ENCODE data around the gene SYCE1.
"Not testable (repeated sequence)": the region's sequence is repeated elsewhere in the genome, so short reads cannot be mapped to it uniquely, and the experiment has no call there.

Gene SYCE1, protein sequence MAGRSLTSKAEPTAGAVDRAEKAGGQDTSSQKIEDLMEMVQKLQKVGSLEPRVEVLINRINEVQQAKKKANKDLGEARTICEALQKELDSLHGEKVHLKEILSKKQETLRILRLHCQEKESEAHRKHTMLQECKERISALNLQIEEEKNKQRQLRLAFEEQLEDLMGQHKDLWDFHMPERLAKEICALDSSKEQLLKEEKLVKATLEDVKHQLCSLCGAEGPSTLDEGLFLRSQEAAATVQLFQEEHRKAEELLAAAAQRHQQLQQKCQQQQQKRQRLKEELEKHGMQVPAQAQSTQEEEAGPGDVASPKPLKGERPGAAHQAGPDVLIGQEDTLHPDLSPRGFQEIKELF

DNA sequence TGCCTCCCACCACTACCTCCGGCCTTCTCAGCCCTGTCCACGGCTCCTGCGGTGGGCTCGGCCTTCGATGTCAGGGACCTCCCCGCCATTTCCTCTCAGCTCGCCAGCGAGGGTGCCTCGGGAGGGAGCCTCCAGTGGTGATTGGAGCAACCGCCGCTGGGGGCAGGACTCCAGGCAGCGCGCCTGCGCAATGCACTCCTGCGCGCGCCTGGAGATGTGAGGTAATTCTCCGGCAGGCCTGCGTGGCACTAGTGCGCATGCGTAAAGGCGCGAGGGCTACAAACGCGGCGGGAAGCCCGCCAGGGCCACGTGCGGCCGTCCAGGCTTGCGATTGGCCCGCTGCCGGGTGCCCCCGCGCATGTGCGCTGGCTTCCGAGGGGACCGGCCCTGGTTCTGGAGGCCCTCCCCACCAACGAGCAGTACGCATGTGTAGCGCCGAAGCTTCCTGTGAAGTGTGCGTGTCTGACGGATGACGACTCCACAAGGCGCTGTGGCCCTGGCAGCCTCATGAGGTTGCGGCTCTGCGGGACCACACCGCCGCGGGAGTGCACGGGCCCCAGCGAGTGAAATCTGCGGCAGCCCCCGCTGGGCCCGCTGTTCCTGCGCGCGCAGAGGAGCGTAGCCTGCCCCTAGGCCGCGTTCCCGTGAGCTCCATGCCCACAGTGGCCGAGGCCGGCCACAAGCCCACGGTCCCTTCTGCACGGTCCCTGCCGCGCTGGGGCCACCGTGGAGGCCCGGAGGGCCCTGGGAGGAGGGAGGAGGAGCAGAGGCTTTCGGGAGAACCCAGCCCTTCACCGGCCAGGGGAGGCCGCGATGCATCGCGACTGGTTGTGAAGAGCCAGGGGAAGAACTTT is at the start of gene SYCE1:
TSS of gene SYCE1 (minus strand) at position 143 of the 854 bp plus-strand sequence. CDS start at position 89, 54 bp downstream.
- no peak for DNase-seq (ENCODE audit: low read depth)

DNA sequence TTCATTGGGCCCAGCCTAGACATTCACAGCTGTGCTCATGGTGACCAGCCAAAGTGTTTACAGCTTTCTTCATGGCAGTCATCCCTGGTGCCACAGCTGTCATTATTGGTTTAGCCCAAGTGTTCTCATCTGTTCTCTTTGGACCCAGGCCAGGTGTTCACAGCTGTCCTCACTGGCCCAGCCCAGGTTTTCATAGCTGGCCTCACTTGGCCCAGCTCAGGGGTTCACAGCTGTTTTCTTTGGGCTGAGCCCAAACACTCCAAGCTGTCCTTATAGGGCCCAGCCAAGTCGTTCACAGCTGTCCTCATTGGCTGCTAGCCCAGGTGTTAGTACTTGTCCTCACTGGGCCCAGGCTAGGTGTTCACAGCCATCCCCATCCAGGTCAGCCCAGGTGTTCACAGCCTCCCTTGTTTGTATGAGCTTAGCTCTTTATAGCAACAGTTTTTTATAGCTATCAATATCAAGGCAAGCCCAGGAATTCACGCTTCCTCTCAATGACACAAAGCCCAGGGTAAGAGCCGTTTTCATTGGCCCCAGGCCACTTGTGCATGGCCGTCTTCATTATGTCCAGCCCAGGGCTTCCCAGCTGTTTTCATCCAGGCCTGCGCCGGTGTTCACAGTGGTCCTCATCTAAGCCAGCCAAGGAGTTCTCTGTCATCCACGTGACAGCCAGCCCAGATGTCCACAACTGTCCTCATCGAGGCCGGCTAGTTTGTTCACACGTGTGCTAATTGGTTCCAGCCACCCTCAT is 49.6 kb upstream of the SYCE1 start:
- DNase-seq (ENCODE audit: low read depth) = no peak

DNA sequence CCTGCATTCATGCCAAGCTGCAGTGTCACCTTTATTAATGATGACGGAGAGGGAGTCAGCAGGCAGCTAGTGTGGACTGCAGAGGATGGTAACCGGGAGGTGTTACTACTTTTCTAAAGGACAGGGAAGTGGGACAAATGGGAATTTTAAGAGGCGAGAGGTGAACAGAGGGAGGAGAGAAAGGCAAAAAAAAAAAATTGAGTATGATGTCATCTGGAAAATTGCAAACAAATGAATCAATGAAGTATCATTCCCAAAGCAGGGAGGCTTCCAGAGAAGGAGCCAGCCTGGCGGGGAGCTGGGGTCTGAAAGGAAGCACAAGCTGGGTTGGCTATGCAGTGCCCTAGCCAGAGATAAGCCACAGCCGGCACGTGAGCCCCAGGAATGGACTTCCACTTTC is 48.3 kb upstream of the SYCE1 start:
- no peak for DNase-seq (ENCODE audit: low read depth)

DNA sequence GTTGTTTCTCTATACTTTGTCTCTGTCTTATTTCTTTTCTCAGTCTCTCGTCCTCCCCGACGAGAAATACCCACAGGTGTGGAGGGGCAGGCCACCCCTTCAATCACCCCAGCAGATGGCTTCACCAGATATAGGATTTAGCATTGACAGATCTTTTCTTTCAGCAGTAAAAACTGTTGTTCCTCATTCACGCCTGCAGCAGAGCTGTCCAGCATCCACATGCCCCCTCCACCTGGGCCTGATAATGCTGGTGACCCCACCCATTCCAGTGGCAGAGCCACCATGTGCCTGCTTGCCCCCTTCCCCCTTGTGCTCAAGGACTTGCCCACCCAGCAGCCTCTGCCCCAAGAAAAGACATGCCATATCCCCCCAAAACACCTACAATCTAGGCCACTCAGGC is 45.7 kb upstream of the SYCE1 start:
- DNase-seq (ENCODE audit: low read depth) = no peak

DNA sequence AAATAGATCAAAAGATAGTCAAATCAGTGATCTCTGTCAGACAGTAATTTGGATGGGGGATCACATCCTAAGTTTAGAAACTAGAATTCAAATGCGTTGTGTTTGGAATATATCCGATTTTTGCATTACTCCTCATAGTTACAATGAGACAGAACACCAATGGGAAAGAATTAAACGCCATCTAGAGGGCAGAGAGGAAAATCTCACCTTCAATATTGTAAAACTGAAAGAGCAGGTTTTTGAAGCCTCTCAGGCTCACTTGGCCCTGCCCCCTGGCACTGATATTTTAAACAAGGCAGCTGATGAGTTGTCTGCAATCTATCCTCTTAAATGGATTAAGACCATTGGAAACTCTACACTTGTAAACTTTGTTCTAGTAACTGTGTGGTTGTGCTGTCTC is 43.5 kb upstream of the SYCE1 start:
- no peak for DNase-seq (ENCODE audit: low read depth)

DNA sequence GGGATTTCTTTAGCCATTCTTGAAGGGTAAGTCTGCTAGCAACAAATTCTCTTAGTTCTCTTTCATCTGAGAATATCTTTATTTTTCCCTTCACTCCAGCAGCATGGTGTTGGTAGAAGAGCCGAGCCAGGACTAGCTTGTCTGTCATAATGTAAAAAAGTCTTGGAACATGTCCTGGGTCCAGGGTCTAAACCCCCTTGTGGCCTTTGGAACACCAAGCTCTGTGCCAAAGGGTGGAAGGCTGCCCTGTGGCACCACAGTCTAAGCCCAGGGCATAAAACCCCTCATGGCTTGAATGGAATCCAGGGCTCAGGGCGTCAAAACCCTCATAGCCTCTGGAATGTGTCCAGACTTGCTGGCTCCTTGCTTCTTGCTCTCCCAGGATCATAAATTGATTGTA is 38.1 kb upstream of the SYCE1 start:
- not testable (repeated sequence) for DNase-seq (ENCODE audit: low read depth)

DNA sequence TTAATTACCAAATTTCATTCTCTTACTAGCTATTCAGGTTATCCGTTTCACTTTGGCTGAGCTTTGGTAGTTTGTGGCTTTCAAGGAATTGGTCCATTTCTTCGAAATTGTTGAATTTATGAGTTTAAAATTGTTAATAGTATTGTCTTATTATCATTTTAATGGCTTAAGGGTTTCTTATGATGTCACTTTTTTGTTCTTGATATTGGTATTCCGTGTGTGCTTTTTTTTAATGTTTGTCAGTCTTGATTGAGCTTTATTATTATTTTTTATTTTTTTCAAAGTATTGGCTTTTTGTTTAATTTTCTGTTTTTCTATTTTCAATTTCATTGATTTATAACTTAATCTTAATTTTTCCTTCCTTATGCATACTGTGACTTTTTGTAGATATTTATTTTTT is 35.3 kb upstream of the SYCE1 start:
- DNase-seq (ENCODE audit: low read depth) = no peak

DNA sequence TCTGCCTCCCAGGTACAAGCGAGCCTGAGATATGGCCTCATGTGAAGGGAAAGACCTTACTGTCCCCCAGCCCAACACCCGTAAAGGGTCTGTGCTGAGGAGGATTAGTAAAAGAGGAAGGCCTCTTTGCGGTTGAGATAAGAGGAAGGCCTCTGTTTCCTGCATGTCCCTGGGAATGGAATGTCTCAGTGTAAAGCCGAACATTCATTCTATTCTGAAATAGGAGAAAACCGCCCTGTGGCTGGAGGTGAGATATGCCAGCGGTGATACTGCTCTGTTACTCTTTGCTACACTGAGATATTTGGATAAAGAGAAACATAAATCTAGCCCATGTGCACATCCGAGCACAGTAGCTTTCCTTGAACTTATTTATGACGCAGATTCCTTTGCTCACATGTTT is 34.5 kb upstream of the SYCE1 start:
- DNase-seq (ENCODE audit: low read depth) = not testable (repeated sequence)

DNA sequence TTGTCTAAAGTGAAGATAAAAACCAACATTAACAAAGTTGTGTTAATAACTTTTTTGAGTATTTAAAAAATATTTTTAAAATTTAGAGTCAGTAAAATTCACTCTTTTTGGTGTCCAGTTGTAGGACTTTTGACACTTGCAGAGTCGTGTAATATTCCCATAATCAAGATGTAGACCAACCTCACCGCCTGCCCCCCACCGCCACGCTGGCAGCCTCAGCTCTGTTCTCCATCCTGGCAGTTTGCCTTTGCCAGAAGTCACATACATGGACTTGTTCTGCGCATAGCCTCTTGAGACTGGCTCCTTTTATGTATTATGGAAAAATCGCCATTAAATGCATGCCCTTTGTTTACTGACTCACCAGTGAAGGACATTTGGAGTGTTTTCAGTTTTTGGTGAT is 27.3 kb upstream of the SYCE1 start:
- DNase-seq (ENCODE audit: low read depth) = no peak

DNA sequence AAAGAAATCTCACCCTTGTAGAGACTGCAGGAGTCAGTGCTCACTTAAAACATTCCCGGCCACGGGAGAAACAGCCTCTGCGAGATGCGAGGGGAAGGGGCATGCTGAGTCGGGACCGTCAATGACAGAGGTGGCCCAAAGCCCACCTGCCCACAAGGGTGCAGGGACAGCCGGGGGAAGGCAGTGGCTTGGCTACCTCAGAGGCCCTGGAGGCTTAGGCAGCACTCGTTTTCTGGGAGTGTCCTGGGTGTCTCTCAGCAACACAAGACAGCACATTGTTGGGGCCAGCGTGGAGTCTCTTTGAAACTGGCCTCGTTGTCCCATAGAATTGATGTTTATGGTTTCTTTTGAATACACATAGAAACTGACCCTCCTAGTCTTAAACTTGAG is 25.6 kb upstream of the SYCE1 start:
- DNase-seq (ENCODE audit: low read depth) = no peak

DNA sequence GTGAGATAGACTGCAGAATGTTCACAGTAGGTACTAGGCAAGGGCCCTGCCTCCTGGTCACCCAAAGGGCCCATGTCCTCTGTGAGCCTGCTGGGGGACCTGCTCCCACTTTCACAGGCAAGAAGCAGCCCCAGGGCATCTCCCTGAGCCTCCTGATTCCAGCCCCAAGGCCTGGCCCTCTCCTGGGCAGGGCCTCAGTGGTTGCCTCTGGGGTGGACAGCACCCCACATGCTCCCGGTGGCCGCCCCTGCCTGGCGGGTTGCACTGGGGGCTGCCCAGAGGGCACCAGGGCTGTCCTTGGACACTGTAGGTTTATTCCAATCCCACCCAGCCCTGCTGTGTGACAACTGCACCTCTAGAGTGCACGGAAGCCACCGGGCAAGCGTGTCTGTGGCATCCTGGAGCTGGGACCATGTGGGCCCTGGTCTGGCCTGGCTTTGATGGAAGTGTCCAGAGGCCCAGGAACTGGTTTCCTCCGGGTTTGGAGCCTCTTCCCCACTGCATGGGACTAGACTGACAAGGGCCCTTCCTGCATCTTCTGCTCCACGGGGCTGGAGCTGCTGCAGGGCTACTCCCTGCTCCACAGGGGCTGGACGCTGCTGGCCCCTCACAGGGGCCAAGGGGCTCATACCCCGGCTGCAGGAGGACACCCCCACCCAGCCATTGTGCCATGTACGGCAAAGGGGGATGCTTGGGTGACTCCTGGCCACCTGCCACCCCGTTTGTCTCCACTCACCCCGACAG is 25.0 kb upstream of the SYCE1 start:
- no peak for DNase-seq (ENCODE audit: low read depth)

DNA sequence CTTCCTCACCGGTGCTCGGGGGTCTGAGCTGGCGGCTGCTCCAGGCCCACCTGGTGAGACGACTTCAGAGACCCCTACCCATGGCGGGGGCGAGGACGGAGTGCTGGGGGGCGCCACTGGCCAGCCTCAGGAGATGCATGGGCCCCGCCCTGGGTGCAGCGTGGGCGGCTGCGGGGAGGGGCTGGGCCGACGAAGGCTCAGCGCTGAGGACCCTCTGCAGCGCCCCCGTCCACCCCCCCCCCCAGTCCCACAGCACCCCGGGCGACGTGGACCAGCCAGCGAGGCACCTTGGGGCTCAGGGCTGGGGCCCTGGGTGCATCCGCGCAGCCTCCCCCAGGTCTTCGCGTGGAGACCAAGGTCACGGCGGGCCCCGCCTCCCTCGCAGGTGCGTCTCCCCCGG is 11.7 kb upstream of the SYCE1 start:
- DNase-seq (ENCODE audit: low read depth) = not testable (repeated sequence)

DNA sequence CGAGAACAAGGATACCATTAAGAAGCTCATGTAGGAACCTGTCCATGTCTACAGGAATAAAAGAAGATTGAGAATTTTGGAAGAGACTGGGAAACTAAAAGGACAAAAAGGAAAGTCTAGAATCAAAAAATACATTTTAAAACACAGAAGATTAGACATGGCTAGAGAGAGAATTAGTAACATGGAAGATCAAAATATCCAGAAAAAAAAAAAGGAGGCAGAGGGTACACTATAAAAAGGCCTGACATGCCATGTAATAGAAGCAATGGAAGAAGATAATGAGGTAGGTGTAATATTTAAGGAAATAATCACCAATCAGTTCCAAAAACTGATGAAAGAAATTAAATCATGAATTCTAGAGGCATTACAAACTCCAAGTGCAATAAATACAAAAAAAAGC is 8.1 kb upstream of the SYCE1 start:
- DNase-seq (ENCODE audit: low read depth) = not testable (repeated sequence)

DNA sequence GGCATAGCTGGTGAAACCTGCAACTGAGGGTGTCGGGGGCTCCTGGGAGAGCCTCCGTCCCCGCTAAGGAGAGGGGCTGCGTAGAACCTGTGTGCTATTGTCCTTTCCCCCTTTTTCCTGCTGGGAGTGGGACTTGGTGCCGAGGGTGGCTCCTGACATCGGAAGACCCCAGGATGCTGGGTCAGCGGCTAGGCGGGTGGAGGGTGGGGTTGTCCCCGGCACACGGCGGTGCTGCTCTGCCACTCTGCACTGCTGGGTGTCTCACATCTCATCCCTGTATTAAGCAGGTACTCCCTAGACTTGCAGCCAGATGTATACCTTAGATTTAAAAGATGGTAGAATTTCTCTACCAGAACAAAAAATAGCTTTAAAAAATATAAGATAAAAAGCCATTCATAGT is 6.7 kb upstream of the SYCE1 start:
- not testable (repeated sequence) for DNase-seq (ENCODE audit: low read depth)

DNA sequence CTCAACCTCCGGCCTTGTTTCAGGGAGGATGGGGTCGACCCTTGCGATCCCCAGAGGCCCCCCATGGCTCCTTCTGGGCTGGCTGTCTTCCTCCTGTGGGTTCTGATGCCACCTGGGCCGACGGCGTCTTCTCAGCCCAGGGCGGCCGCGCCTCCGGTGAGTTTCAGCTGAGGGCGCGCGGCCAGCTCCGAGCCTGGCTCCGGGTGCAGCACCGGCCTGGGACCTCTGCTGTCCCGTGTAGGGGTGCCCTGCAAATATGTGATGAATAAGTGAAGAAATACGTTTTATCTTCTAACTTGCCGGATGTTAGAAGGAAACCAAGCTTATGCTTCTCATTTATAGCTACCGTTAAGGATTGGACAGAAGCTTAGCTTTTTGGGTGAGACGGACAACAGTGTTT is 4.4 kb upstream of the SYCE1 start:
- DNase-seq (ENCODE audit: low read depth) = not testable (repeated sequence)

DNA sequence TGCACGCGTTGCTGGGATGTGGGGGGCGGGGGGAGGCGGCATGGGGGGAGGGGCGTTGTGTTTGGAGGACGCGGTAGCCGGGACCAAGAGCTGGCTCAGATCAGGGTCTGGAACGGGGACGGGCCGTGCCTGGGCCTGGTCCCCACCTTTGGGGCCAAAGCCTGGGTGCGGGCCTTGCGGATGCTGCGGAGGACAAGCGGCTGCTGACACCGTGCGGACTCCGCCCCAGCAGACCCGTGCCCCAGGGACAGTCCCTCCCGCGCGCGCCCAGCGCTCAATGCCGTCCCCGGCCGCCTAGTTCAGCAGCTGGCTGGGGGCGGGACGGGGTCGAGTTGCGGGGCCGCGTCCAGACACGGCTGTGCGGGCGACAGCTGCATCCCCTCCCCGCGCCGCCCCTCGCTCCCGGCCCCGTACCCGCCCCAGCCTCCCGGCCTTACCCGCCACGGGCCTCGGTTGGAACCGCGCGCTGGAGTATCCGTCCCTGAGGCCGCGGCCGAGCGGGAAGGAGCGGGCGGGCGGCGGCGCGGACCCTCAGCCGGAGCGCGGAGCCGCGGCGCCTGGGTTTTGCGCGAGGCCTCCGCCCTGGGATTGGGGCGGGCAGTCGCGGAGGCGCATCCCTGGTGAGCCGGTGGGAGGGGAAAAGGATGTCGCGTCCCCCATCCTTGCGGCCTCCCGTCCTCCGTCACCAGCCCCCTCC is 3.6 kb upstream of the SYCE1 start:
- not testable (repeated sequence) for DNase-seq (ENCODE audit: low read depth)

DNA sequence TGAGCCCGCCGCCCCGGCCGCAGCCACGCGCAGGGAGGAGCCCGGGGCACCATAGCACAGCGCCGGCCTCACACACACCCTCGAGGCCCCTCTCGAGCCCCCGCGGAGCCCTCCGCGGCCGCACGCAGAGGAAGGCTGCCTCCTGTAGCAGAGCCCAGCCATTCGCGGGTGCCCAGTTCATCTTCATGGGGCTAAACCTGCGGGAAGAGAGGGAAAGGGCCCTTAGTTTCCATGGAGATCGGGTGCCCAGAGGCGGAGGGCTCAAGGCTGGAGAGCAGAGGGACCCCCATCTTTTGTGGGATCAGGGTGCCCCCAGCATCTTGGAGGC is 2.9 kb upstream of the SYCE1 start:
- no peak for DNase-seq (ENCODE audit: low read depth)

DNA sequence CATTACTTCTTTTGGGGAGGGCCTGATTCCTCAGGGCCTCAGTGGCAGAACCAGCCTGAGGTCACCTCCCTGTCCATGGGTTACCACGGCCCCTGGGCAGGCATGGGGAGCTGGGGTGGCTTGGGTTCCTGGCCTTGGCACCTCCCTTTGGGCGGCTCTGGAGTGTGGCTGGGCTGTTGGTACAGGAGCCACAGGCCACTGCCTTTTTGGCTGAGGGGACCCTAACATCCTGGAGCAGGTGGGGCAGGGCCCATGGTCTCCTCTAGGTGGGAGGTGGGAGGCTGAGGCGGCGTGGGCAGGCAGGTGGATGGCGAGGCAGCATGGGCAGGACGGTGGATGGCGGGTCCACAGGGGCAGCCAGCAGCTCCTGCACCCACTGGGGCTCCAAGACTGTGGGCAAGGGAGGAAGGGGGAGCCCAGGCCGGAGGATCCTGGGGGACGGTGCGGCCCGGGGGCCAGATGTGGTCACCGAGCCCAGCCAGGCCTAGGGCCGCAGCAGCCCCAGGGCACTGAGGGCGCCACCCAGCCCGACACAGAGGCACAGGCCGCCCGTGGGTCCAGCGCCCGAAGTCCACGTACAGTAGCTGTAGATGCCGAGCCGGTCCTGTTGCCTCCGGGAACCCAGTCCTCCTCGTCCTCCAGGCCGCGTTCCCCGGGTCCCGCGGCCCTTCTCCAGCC is 2.4 kb upstream of the SYCE1 start:
- no peak for DNase-seq (ENCODE audit: low read depth)

DNA sequence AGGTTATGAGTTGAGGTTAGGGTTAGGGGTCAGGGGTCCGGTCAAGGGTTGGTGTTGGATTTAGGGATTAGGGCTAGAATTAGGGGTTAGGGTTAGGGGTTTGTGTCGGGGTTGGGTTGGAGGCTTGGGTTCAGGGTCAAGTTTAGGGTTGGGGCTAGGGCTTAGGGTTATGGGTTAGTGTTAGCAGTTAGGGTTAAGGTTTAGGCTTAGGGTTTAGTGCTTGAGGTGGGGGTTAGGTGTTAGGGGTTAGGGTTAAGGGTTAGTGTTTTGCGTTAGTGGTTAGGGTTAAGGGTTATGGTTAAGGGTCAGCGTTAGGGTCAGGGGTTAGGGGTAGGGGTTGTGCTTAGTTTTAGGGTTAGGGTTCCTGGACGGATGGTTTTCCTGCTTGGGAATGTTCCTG is 1.7 kb upstream of the SYCE1 start:
- no peak for DNase-seq (ENCODE audit: low read depth)

DNA sequence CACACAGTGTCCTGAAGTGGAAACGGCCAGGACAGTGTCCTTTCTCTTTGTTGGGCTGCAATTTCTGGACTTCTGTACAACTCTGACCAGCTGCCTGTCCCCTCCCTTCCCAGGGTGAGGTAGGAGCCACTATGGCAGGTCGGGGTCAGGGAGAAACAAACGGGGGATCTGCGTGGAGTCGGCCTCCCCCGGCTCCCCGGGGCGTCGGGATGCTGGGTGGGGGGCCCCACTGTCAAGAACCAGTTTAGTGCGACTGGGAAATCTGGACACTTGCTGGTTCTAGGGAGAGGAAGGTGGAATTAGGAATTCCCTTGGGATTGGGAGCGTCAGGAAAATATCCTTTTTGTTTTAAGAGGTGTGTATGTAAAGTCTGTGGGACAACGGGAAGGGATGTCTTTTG is 567 bp downstream of the SYCE1 start:
- no peak for DNase-seq (ENCODE audit: low read depth)

DNA sequence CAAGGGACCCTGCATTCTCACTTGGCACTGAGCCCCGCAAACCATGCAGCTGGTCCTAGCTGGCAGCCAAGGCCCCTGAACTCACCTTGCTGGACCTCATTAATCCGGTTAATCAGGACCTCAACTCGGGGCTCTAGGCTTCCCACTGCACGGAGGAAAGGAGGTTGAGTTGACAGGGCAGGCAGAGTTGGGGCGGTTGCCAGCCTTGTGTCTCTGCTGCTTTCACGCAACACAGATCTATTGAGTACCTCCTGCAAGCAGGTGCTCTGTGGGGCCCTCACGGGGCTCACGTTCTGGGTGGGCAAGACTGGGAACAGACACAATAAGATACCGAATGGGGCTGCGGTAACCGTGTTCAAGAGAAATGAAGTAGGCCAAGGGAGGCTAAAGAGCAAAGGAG is 6.2 kb downstream of the SYCE1 start:
- no peak for DNase-seq (ENCODE audit: low read depth)
